B cell (primary cell): ENCODE measurements around the gene NCK2. TPM values are rescaled to one million over a fixed set of nuclear protein-coding genes. Genes with fewer than 3 reads are reported as not detected.

Source experiments
- ATAC-seq: fragments of 200-7000 bp; cut with Tn5 transposase; one replicate; pipeline ENCODE4 v1.10.0; 2021; ENCODE audit warnings: low read depth, mild to moderate bottlenecking, moderate number of reproducible peaks, moderate library complexity
- CTCF ChIA-PET: fragments of 350-600 bp; sonication (Branson Sonifier 250); formaldehyde crosslinking; loops from one replicate; lab custom pipeline; 2021; ENCODE audit warnings: antibody characterized with exemption, inconsistent platforms; lab: Charles Lee
- POLR2A ChIA-PET: fragments of 350-600 bp; sonication (Branson Sonifier 250); formaldehyde crosslinking; loops from one replicate; lab custom pipeline; 2021; ENCODE audit warnings: antibody characterized with exemption; lab: Charles Lee
- DNase-seq: peaks from one replicate; pipeline ENCODE4 v3.0.0; 2013
- H2AFZ ChIP-seq: 2 replicates; pipeline ENCODE4 v1.6.1; 2012; ENCODE audit warnings: mild to moderate bottlenecking, low read depth, low read length; ENCODE audit not compliant: insufficient read depth, poor library complexity, severe bottlenecking
- H3K27ac ChIP-seq, 2 donors: 1 replicate in 1 of 2; 2 replicates in 1 of 2; pipeline ENCODE4 v1.5.1; 2012 to 2013; ENCODE audit warnings: low read length in 2 of 2, mild to moderate bottlenecking in 2 of 2, moderate library complexity in 1 of 2
- H3K27me3 ChIP-seq, 4 experiments: fragments of 200-600 bp in 1 of 4; sonication (generic) in 1 of 4; replicated peaks in 1 of 4; 1 replicate in 2 of 4; 2 replicates in 2 of 4; pipeline versions ENCODE4 v1.6.1 to v1.7.0; 2013 to 2016; ENCODE audit warnings: low read length in 3 of 4, mild to moderate bottlenecking in 2 of 4, mixed read lengths in 1 of 4, moderate library complexity in 1 of 4; ENCODE audit not compliant: insufficient read depth in 4 of 4, control insufficient read depth in 3 of 4; ENCODE audit errors: control extremely low read depth in 1 of 4
- H3K36me3 ChIP-seq, 2 experiments: replicated peaks in 1 of 2; 1 replicate in 1 of 2; 2 replicates in 1 of 2; pipeline versions ENCODE4 v1.6.1 to v1.7.1; 2013; ENCODE audit warnings: low read length in 1 of 2; ENCODE audit not compliant: insufficient read depth in 2 of 2, control insufficient read depth in 1 of 2; ENCODE audit errors: control extremely low read depth in 1 of 2, extremely low read depth in 1 of 2
- H3K4me1 ChIP-seq, 2 donors: fragments of 200-600 bp in 1 of 2; sonication (generic) in 1 of 2; 1 replicate in 1 of 2; 2 replicates in 1 of 2; pipeline versions ENCODE4 v1.5.1 to v1.6.1; 2013 to 2017; ENCODE audit warnings: low read length in 2 of 2; ENCODE audit not compliant: control insufficient read depth in 2 of 2, insufficient read depth in 2 of 2
- H3K4me2 ChIP-seq: replicated peaks from 2 replicates; pipeline ENCODE3; 2012; ENCODE audit warnings: mild to moderate bottlenecking, low read depth, low read length; ENCODE audit not compliant: poor library complexity, severe bottlenecking
- H3K4me3 ChIP-seq, 5 experiments: fragments of 200-600 bp in 1 of 5; sonication (generic) in 1 of 5; 1 replicate in 3 of 5; 2 replicates in 2 of 5; pipeline versions ENCODE4 v1.5.1 to v1.7.0; 2011 to 2016; ENCODE audit warnings: low read length in 4 of 5, mild to moderate bottlenecking in 4 of 5, low read depth in 2 of 5, control low read depth in 1 of 5, moderate library complexity in 1 of 5; ENCODE audit not compliant: insufficient read depth in 1 of 5; ENCODE audit errors: control extremely low read depth in 1 of 5, extremely low read depth in 1 of 5
- H3K79me2 ChIP-seq: fragments of 200-600 bp; sonication (generic); one replicate; pipeline ENCODE4 v1.6.0; 2016; ENCODE audit warnings: low read length; ENCODE audit not compliant: control insufficient read depth, insufficient read depth
- H3K9ac ChIP-seq: fragments of 200-600 bp; sonication (generic); 2 replicates; pipeline ENCODE4 v1.6.1; 2017; ENCODE audit warnings: mild to moderate bottlenecking, low read length, moderate library complexity
- H3K9me3 ChIP-seq, 3 donors: one replicate each; pipeline versions ENCODE4 v1.6.1 to v1.7.1; 2013; ENCODE audit warnings: low read length in 2 of 3; ENCODE audit not compliant: control insufficient read depth in 2 of 3, insufficient read depth in 1 of 3; ENCODE audit errors: control extremely low read depth in 1 of 3
- H4K20me1 ChIP-seq: 2 replicates; pipeline ENCODE4 v1.6.0; 2012; ENCODE audit warnings: mild to moderate bottlenecking, low read length; ENCODE audit not compliant: insufficient read depth, control insufficient read depth, poor library complexity, severe bottlenecking
- H3K27ac Mint-ChIP-seq: one replicate; pipeline ENCODE4 v1.8.0; 2021; ENCODE audit warnings: mixed read lengths
- H3K27me3 Mint-ChIP-seq: one replicate; pipeline ENCODE4 v1.8.0; 2021; ENCODE audit warnings: mixed read lengths
- H3K4me1 Mint-ChIP-seq: one replicate; pipeline ENCODE4 v1.8.0; 2021; ENCODE audit warnings: mixed read lengths
- H3K4me3 Mint-ChIP-seq: one replicate; pipeline ENCODE4 v1.8.0; 2021; ENCODE audit warnings: mixed read lengths
- H3K9me3 Mint-ChIP-seq: one replicate; pipeline ENCODE4 v1.8.0; 2022; ENCODE audit warnings: mixed read lengths; ENCODE audit not compliant: insufficient read depth
- EZH2 ChIP-seq: IDR thresholded peaks from 2 replicates; pipeline ENCODE4 v1.6.1; 2012; ENCODE audit warnings: borderline replicate concordance, low read depth, mild to moderate bottlenecking, moderate library complexity, low read length; ENCODE audit not compliant: insufficient read depth, poor library complexity, severe bottlenecking
- WGBS: methylation state at CpG from one replicate; pipeline ENCODE4 v1.1.5; 2013; ENCODE audit warnings: missing lambda C conversion rate; ENCODE audit not compliant: insufficient coverage; 5-methylcytosine and 5-hydroxymethylcytosine counted together
- intact Hi-C: fragments of 100-400 bp; cut with micrococcal nuclease; formaldehyde crosslinking; loops from one replicate; pipeline ENCODE4 v1.10.0; 2022
- polyA plus RNA-seq: library from polyadenylated mRNA; depleted of rRNA; stranded (reverse); fragments of >200 nt; gene quantifications from 2 replicates; pipeline ENCODE4 v1.2.3, GENCODE V29; 2012
- total RNA-seq, 2 donors: library from RNA; stranded (reverse); fragments of 120-200 nt in 1 of 2; gene quantifications; 1 replicate in 1 of 2; 2 replicates in 1 of 2; pipeline versions ENCODE4 v1.2.3 to v1.2.4, GENCODE V29; 2013 to 2022
- TF ChIP-seq, protein P1 (sequence below): fragments of 200-600 bp; IDR thresholded peaks from one replicate; pipeline ENCODE4 v1.8.0; 2022; ENCODE audit warnings: antibody characterized with exemption, mild to moderate bottlenecking

NCK2 gene
- total and polyA plus RNA-seq, 2 donors (not counting 1 experiment from before 2014, with no cell fraction given) = 64.2 to 72.3 TPM

DNA sequence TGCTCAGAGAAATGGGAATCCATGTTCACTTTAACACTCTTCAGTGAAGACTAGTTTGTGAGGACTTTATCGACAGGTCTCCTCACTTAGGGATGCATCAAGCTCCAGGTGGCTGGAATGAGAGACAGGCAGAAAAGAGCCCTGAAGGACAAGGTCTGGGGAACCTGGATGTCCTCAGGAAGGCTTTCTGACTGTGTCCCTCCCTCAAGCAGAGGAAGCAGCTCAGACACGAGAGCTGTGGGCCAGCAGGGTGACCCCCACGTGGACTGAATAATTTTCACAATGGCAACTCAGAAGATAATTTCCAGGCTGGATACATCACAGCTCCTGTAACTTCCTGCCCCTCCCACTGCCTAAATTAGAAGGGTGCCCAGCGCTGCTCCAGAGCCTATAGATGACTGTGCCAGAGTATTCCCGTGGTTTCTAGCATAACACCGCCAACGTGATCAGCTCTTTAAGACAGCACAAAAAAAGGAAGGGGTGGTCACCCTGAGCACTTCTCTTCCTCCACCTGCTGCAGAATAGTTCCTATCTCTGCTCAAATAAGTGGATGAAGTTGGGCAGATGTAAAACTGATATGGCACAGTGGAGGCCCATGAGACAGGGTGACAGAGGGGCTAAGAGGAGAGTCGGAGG is 25.7 kb upstream of the NCK2 start:
- Histone ChIP-seq H3K9ac (no peak overlapping the region), H3K4me3 (no peak overlapping the region), H3K36me3 (no peaks in the 10 kb centered on the region), H4K20me1 (no peaks in the 10 kb centered on the region), H3K4me2 (no peak overlapping the region), H2AFZ (peak overlapping the region; percentile 44), H3K27ac (no peak overlapping the region), H3K9me3 (no peaks in the 10 kb centered on the region), H3K27me3 (peaks cover 0 to 3% (median 0%) of the 10 kb centered on the region in 4 experiments), H3K4me1 (peaks cover 0 to 5% of the 10 kb centered on the region in 2 donors), H3K79me2 (no peaks in the 10 kb centered on the region)
- POLR2A ChIA-PET = no interaction called here
- CTCF ChIA-PET = interaction anchor here (0.6 kb wide), 1 partner anchor 9 kb away, joined by 3 read pairs; no protein-coding TSS in a partner anchor
- WGBS = 37% methylated on average over 7 of the region's 8 CpGs
- Mint-ChIP-seq H3K27me3 (peaks cover 19% of the 10 kb centered on the region), H3K4me1 (no peaks in the 10 kb centered on the region), H3K27ac (no peak overlapping the region), H3K9me3 (no peaks in the 10 kb centered on the region), H3K4me3 (no peak overlapping the region)
- DNase-seq (no peak), ATAC-seq (no peak)
- TF ChIP-seq, protein P1, sequence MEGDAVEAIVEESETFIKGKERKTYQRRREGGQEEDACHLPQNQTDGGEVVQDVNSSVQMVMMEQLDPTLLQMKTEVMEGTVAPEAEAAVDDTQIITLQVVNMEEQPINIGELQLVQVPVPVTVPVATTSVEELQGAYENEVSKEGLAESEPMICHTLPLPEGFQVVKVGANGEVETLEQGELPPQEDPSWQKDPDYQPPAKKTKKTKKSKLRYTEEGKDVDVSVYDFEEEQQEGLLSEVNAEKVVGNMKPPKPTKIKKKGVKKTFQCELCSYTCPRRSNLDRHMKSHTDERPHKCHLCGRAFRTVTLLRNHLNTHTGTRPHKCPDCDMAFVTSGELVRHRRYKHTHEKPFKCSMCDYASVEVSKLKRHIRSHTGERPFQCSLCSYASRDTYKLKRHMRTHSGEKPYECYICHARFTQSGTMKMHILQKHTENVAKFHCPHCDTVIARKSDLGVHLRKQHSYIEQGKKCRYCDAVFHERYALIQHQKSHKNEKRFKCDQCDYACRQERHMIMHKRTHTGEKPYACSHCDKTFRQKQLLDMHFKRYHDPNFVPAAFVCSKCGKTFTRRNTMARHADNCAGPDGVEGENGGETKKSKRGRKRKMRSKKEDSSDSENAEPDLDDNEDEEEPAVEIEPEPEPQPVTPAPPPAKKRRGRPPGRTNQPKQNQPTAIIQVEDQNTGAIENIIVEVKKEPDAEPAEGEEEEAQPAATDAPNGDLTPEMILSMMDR = no peak
- no peak for TF ChIP-seq EZH2
- intact Hi-C loops = no loop called here

DNA sequence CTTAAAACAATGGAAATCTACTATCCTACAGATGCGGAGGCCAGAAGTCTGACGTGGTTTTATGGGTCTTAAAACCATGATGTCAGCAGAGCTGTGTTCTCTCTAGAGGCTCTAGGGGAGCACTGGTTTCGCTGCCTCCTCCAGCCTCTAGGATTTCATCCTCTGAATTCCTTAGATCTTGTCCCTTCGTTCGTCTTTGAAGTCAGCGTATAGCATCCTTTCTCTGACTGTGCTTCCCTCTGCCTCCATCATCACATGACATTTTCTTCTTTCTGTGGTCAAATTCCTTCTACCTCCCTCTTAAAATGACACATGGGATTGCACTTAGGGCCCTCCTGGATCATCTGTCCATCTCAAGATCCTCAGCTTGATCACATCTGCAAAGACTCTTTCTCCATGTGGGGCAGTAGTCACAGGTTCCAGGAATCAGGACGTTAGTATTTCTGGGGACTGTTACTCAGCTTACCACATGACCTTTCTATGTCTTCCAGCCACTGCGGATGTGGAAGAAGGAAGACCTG is 22.7 kb upstream of the NCK2 start:
- WGBS = 72% methylated on average over 4 of the region's 8 CpGs
- H3K4me1 Mint-ChIP-seq = peaks cover 3% of the 10 kb centered on the region
- ATAC-seq (no peak), DNase-seq (no peak)
- POLR2A ChIA-PET = no interaction called here
- peaks cover 0 to 5% of the 10 kb centered on the region in 2 donors for H3K4me1 ChIP-seq
- H3K27ac Mint-ChIP-seq = no peak overlapping the region
- TF ChIP-seq, protein P1 = no peak
- no peak for TF ChIP-seq EZH2
- H3K79me2 ChIP-seq = no peaks in the 10 kb centered on the region
- CTCF ChIA-PET = interaction anchor here (1.3 kb wide), 1 partner anchor 9 kb away, joined by 3 read pairs; no protein-coding TSS in a partner anchor
- peaks cover 0 to 3% (median 0%) of the 10 kb centered on the region in 4 experiments for H3K27me3 ChIP-seq
- H4K20me1 ChIP-seq = no peaks in the 10 kb centered on the region
- intact Hi-C loops = no loop called here
- no peak overlapping the region for H3K4me3 Mint-ChIP-seq
- H3K36me3 ChIP-seq = no peaks in the 10 kb centered on the region
- peaks cover 0 to 5% (median 1%) of the 10 kb centered on the region in 3 donors for H3K9me3 ChIP-seq
- peaks cover 2% of the 10 kb centered on the region for H3K9me3 Mint-ChIP-seq
- no peak overlapping the region for H3K4me3 ChIP-seq
- no peak overlapping the region for H3K9ac ChIP-seq
- no peak overlapping the region for H2AFZ ChIP-seq
- H3K4me2 ChIP-seq = no peak overlapping the region
- no peak overlapping the region for H3K27ac ChIP-seq
- H3K27me3 Mint-ChIP-seq = peaks cover 4% of the 10 kb centered on the region
